GM21515 (cell line): ENCODE data around the gene SYT1.

Experiments used
- ATAC-seq: cut with Tn5 transposase; IDR thresholded peaks from one replicate; pipeline ENCODE4 v1.9.1; 2021; ENCODE audit not compliant: unreplicated experiment

SYT1 gene

GRCh38 chr12:79274501-79275064 lies 410.0 kb downstream of the SYT1 start:
- ATAC-seq, result no peak

GRCh38 chr12:79275631-79276030 lies 411.1 kb downstream of the SYT1 start:
- no peak for ATAC-seq

- ATAC-seq, result no peak
These were observed 418.8 kb downstream of the SYT1 start for GRCh38 chr12:79283364-79283763.

- ATAC-seq, result no peak
These were observed 424.3 kb downstream of the SYT1 start for GRCh38 chr12:79288911-79289310.

- ATAC-seq, result no peak
These were observed 427.1 kb downstream of the SYT1 start for GRCh38 chr12:79291711-79292110.

- no peak for ATAC-seq
These were observed 430.0 kb downstream of the SYT1 start for GRCh38 chr12:79294590-79294989.

- ATAC-seq, result no peak
These were observed 431.0 kb downstream of the SYT1 start for GRCh38 chr12:79295572-79295971.

- no peak for ATAC-seq
These were observed 431.6 kb downstream of the SYT1 start for GRCh38 chr12:79296133-79296532.

- no peak for ATAC-seq
These were observed 432.3 kb downstream of the SYT1 start for GRCh38 chr12:79296871-79297270.

- no peak for ATAC-seq
These were observed 433.9 kb downstream of the SYT1 start for GRCh38 chr12:79298506-79298905.

GRCh38 chr12:79299447-79300198 lies 435.0 kb downstream of the SYT1 start:
- ATAC-seq, result no peak

GRCh38 chr12:79300199-79300568 lies 435.6 kb downstream of the SYT1 start:
- ATAC-seq, result no peak

GRCh38 chr12:79301181-79301580 lies 436.6 kb downstream of the SYT1 start:
- no peak for ATAC-seq

GRCh38 chr12:79302162-79302814 lies 437.7 kb downstream of the SYT1 start:
- no peak for ATAC-seq

- ATAC-seq, result no peak
These were observed 442.8 kb downstream of the SYT1 start for GRCh38 chr12:79307340-79307739.

- no peak for ATAC-seq
These were observed 444.5 kb downstream of the SYT1 start for GRCh38 chr12:79309039-79309438.

- ATAC-seq, result no peak
These were observed 452.7 kb downstream of the SYT1 start for GRCh38 chr12:79317179-79317847.

- ATAC-seq, result no peak
These were observed 458.3 kb downstream of the SYT1 start for GRCh38 chr12:79322905-79323304.

GRCh38 chr12:79324571-79324970 lies 460.0 kb downstream of the SYT1 start:
- ATAC-seq, result no peak

- no peak for ATAC-seq
These were observed 461.6 kb downstream of the SYT1 start for GRCh38 chr12:79326222-79326621.

GRCh38 chr12:79326663-79327062 lies 462.1 kb downstream of the SYT1 start:
- ATAC-seq, result no peak

- no peak for ATAC-seq
These were observed 462.9 kb downstream of the SYT1 start for GRCh38 chr12:79327465-79327864.
